C4-2B (cell line): Measurements from ENCODE around the gene NF1.
"Not testable (repeated sequence)": the region's sequence is repeated elsewhere in the genome, so short reads cannot be mapped to it uniquely, and the experiment has no call there.

Experiments used
- H3K27ac ChIP-seq: fragments of 450-650 bp; 2 replicates; pipeline ENCODE4 v1.5.1; 2017
- CTCF ChIP-seq: fragments of 450-650 bp; conservative IDR thresholded peaks from 2 replicates; pipeline ENCODE4 v1.5.1; 2017; ENCODE audit warnings: mild to moderate bottlenecking
- ZFX ChIP-seq: fragments of 450-650 bp; IDR thresholded peaks from 2 replicates; pipeline ENCODE4 v1.6.1; 2017

The NF1 gene

DNA sequence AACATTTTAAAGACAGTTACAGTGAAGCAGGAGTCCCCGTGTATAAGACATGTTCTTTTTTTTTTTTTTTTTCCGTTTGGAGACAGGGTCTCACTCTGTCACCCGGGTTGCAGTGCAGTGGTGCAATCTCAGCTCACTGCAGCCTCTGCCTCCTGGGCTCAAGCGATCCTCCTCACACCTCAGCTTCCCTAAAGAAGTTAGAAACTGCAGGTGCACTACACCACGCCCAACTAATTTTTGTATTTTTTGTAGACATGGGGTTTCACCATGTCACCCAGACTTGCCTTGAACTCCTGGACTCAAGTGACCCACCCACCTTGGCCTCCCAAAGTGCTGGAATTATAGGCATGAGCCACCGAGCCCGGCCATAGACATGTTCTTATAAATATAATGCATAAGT lies 216.1 kb downstream of the NF1 start:
- no peak for TF ChIP-seq CTCF
- TF ChIP-seq ZFX: no peak

DNA sequence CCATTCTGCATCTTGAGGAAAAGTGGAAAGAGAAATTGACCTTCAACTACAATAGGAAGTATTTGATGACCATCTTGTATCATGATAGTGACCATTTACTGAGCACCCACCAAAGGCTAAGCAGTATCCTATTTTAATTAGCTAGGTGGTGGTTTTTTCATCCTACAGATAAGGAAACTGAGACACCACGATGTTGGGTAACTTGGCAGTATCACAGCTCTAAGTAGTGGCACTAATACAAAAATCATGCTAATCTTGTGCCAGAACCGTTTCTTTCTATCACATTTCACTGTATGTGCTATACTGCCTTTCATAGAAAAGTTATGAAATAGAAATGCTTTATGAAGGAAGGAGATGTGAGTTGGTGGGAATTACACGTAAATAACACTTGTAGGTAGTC lies 216.7 kb downstream of the NF1 start:
- TF ChIP-seq CTCF (no peak), ZFX (no peak)
- no peak overlapping the region for H3K27ac ChIP-seq

More for the DNA sequence above, 216.1 kb downstream of the NF1 start:
- H3K27ac ChIP-seq: no peak overlapping the region

DNA sequence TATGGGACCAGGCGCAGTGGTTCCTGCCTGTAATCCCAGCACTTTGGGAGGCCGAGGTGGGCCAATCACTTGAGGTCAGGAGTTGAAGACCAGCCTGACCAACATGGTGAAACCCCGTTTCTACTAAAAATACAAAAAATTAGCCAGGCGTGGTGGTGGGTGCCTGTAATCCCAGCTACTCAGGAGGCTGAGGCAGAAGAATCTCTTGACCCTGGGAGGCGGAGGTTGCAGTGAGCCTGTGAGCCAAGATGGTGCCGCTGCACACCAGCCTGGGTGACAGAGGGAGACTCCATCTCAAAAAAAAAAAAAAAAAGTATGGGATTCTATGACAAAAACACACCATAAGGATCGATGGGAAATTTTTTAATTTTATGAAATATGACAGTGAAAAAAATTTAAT lies 217.4 kb downstream of the NF1 start:
- not testable (repeated sequence) for H3K27ac ChIP-seq

GRCh38 chr17:31313982-31314781 lies 219.4 kb downstream of the NF1 start, which contains the start of gene EVI2B:
TSS of gene EVI2B (minus strand) at chr17:31314054. CDS start at chr17:31305609, 8,445 bp downstream.
- TF ChIP-seq CTCF (no peak), ZFX (no peak)
- H3K27ac ChIP-seq: no peak within 1 kb of the TSS

- TF ChIP-seq ZFX (no peak), CTCF (no peak)
- H3K27ac ChIP-seq: no peak overlapping the region
These were observed 220.0 kb downstream of the NF1 start for GRCh38 chr17:31314782-31315100.

- TF ChIP-seq CTCF: no peak
- no peak for TF ChIP-seq ZFX
- H3K27ac ChIP-seq: no peak overlapping the region
These were observed 223.6 kb downstream of the NF1 start for GRCh38 chr17:31318298-31318801.

DNA sequence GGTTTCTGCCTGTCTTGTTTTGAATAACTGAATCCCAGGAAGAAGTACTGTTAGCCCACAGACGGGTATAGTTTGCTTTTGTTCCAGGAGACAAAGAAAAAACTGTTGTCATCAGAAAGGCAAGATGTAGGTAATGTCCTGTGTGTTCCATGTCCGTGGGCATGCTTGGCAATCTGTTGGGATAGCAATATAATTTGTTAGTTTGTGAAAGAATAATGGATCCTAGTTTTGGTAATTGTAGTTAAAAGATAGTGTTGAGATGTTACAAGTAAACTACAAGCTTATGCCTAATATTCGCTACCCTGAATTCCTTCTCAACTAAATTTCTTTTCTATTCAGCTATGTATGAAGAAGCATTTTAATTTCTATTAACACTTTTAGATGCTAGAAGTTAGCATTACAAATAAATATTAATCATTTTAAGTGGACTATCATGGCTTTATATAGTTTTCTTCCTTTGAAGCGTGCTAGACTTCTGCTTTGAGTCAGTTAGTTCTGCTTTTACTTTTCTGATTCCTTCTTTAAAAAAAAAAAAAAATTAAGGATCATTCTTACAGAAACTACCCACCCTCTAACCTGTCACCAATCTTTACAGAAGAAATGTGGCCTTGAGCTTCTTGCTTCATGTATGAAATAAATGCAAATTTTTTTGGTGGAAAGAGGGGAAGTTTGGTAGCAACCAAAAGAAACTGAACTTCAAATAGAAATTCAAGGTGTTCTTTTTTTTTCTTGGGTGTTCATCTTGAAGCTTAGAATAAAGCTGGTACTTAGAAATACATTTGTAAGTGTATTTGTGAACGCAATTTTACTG lies 224.3 kb downstream of the NF1 start:
- no peak overlapping the region for H3K27ac ChIP-seq

More for the DNA sequence above, 224.3 kb downstream of the NF1 start:
- TF ChIP-seq ZFX (no peak), CTCF (no peak)
